IMR-90 (cell line): ENCODE data around the gene KRTAP10-5. TPM values are rescaled to one million over a fixed set of nuclear protein-coding genes. Genes with fewer than 3 reads are reported as not detected.

Source experiments
- ATAC-seq: fragments of 200-7000 bp; cut with Tn5 transposase; 2 replicates; pipeline ENCODE4 v1.9.1; 2020; ENCODE audit warnings: low read depth, mild to moderate bottlenecking, moderate library complexity
- BruUV-seq: library from RNA; stranded (reverse); fragments of 400-500 nt; replicated peaks from 2 replicates; lab custom pipeline; 2021; lab: Mats Ljungman, UMichigan
- CTCF ChIA-PET: fragments of 300-600 bp; formaldehyde crosslinking; extraction: SDS; loops from one replicate; lab custom pipeline; 2021; ENCODE audit warnings: antibody characterized with exemption; lab: Yijun Ruan, JAX
- POLR2A ChIA-PET: fragments of 300-600 bp; sonication (Branson Sonifier 250); formaldehyde crosslinking; loops from one replicate; lab custom pipeline; 2022; ENCODE audit warnings: antibody characterized with exemption; ENCODE audit not compliant: unreplicated experiment; lab: Charles Lee
- DNase-seq: peaks from one replicate; pipeline ENCODE4 v3.0.0; 2013
- H2AFZ ChIP-seq: replicated peaks from 2 replicates; pipeline ENCODE3; 2013; ENCODE audit warnings: low read length, mild to moderate bottlenecking; ENCODE audit not compliant: poor library complexity
- H2AK5ac ChIP-seq: 2 replicates; pipeline ENCODE4 v1.6.1; 2013; ENCODE audit warnings: low read depth, low read length, inconsistent platforms
- H2AK9ac ChIP-seq: replicated peaks from 2 replicates; pipeline ENCODE3; 2013; ENCODE audit warnings: mild to moderate bottlenecking, low read depth, low read length, moderate library complexity; ENCODE audit not compliant: poor library complexity
- H2BK120ac ChIP-seq: 2 replicates; pipeline ENCODE4 v1.6.1; 2013; ENCODE audit warnings: low read depth, low read length, inconsistent platforms
- H2BK15ac ChIP-seq: 3 replicates; pipeline ENCODE4 v1.6.1; 2013; ENCODE audit warnings: low read depth, low read length, inconsistent platforms
- H2BK20ac ChIP-seq: 2 replicates; pipeline ENCODE4 v1.6.1; 2013; ENCODE audit warnings: low read depth, mild to moderate bottlenecking, inconsistent platforms, low read length, moderate library complexity
- H2BK5ac ChIP-seq: 2 replicates; pipeline ENCODE4 v1.6.1; 2013; ENCODE audit warnings: mild to moderate bottlenecking, low read depth, low read length, inconsistent platforms; ENCODE audit not compliant: poor library complexity, severe bottlenecking
- H3K14ac ChIP-seq: replicated peaks from 2 replicates; pipeline ENCODE4 v1.6.1; 2013; ENCODE audit warnings: low read depth, low read length, inconsistent platforms
- H3K18ac ChIP-seq: 2 replicates; pipeline ENCODE4 v1.6.1; 2013; ENCODE audit warnings: low read depth, low read length, control low read depth
- H3K23ac ChIP-seq: 2 replicates; pipeline ENCODE4 v1.6.1; 2013; ENCODE audit warnings: low read depth, low read length, inconsistent platforms
- H3K27ac ChIP-seq: 2 replicates; pipeline ENCODE4 v1.5.1; 2013; ENCODE audit warnings: mild to moderate bottlenecking, control low read depth, low read length; ENCODE audit not compliant: insufficient read depth
- H3K27me3 ChIP-seq: 2 replicates; pipeline ENCODE4 v1.6.1; 2013; ENCODE audit warnings: low read length; ENCODE audit not compliant: control insufficient read depth, insufficient read depth
- H3K36me3 ChIP-seq: 2 replicates; pipeline ENCODE4 v1.6.1; 2013; ENCODE audit warnings: low read length, mixed read lengths; ENCODE audit not compliant: control insufficient read depth, insufficient read depth
- H3K4ac ChIP-seq: 2 replicates; pipeline ENCODE4 v1.6.1; 2013; ENCODE audit warnings: low read depth, low read length, inconsistent platforms
- H3K4me1 ChIP-seq: 2 replicates; pipeline ENCODE4 v1.6.1; 2013; ENCODE audit warnings: low read length, mixed read lengths; ENCODE audit not compliant: control insufficient read depth, insufficient read depth
- H3K4me2 ChIP-seq: 2 replicates; pipeline ENCODE4 v1.6.1; 2013; ENCODE audit warnings: low read depth, mild to moderate bottlenecking, control low read depth, low read length, moderate library complexity
- H3K4me3 ChIP-seq: 2 replicates; pipeline ENCODE4 v1.5.1; 2013; ENCODE audit warnings: low read depth, mild to moderate bottlenecking, control low read depth, low read length, moderate library complexity; ENCODE audit not compliant: insufficient read depth
- H3K56ac ChIP-seq: 2 replicates; pipeline ENCODE4 v1.6.1; 2013; ENCODE audit warnings: low read length, inconsistent platforms; ENCODE audit not compliant: insufficient read depth; ENCODE audit errors: extremely low read depth
- H3K79me1 ChIP-seq, 2 experiments: 2 replicates each; pipeline ENCODE4 v1.6.1; 2013; ENCODE audit warnings: low read length in 2 of 2, inconsistent platforms in 1 of 2, low read depth in 1 of 2
- H3K9ac ChIP-seq: 2 replicates; pipeline ENCODE4 v1.6.1; 2013; ENCODE audit warnings: low read depth, low read length, control low read depth
- H3K9me1 ChIP-seq: 2 replicates; pipeline ENCODE4 v1.6.1; 2013; ENCODE audit warnings: low read length, inconsistent platforms; ENCODE audit not compliant: insufficient read depth
- H3K9me3 ChIP-seq: 2 replicates; pipeline ENCODE4 v1.6.1; 2013; ENCODE audit warnings: low read length; ENCODE audit not compliant: control insufficient read depth, insufficient read depth
- H4K20me1 ChIP-seq: 2 replicates; pipeline ENCODE4 v1.6.1; 2013; ENCODE audit warnings: low read length, inconsistent platforms; ENCODE audit not compliant: insufficient read depth
- H4K5ac ChIP-seq: 2 replicates; pipeline ENCODE4 v1.6.1; 2013; ENCODE audit warnings: mild to moderate bottlenecking, low read depth, low read length, control low read depth
- H4K8ac ChIP-seq, 2 experiments: 2 replicates each; pipeline ENCODE4 v1.6.1; 2013; ENCODE audit warnings: low read depth in 2 of 2, low read length in 2 of 2, control low read depth in 1 of 2, inconsistent platforms in 1 of 2
- H4K91ac ChIP-seq: 2 replicates; pipeline ENCODE4 v1.6.1; 2013; ENCODE audit warnings: low read depth, low read length, inconsistent platforms; ENCODE audit not compliant: insufficient read depth
- BHLHE40 ChIP-seq: fragments of 150-350 bp; IDR thresholded peaks from 2 replicates; pipeline ENCODE4 v1.6.1; 2016; ENCODE audit warnings: mild to moderate bottlenecking, low read depth, low read length
- CEBPB ChIP-seq: IDR thresholded peaks from 2 replicates; pipeline ENCODE4 v1.6.1; 2012; ENCODE audit warnings: low read depth, low read length, improper control_type of control experiment
- CHD1 ChIP-seq: IDR thresholded peaks from 2 replicates; pipeline ENCODE4 v1.6.1; 2012; ENCODE audit warnings: low read depth, low read length, improper control_type of control experiment
- FOS ChIP-seq: fragments of 150-350 bp; IDR thresholded peaks from 2 replicates; pipeline ENCODE4 v1.6.1; 2016; ENCODE audit warnings: low read depth, low read length
- MAFK ChIP-seq: IDR thresholded peaks from 2 replicates; pipeline ENCODE4 v1.6.1; 2012; ENCODE audit warnings: low read depth, low read length, improper control_type of control experiment
- MAZ ChIP-seq: IDR thresholded peaks from 2 replicates; pipeline ENCODE4 v1.6.1; 2012; ENCODE audit warnings: low read depth, mild to moderate bottlenecking, low read length, improper control_type of control experiment, moderate library complexity, borderline replicate concordance
- NFE2L2 ChIP-seq: fragments of 150-350 bp; IDR thresholded peaks from 2 replicates; pipeline ENCODE4 v1.6.1; 2016; ENCODE audit warnings: low read depth, mild to moderate bottlenecking, low read length
- POLR2A ChIP-seq: IDR thresholded peaks from 2 replicates; pipeline ENCODE4 v1.6.1; 2012; ENCODE audit warnings: mild to moderate bottlenecking, low read depth, low read length
- RCOR1 ChIP-seq: IDR thresholded peaks from 2 replicates; pipeline ENCODE4 v1.6.1; 2012; ENCODE audit warnings: mild to moderate bottlenecking, low read length, improper control_type of control experiment; ENCODE audit not compliant: insufficient replicate concordance
- WGBS, 2 experiments: methylation state at CpG; one replicate each; pipeline versions ENCODE4 v1.1.5 to v1.1.7; 2013; ENCODE audit warnings: missing lambda C conversion rate in 2 of 2; ENCODE audit not compliant: insufficient read length in 1 of 2; ENCODE audit errors: extremely low coverage in 2 of 2; 5-methylcytosine and 5-hydroxymethylcytosine counted together
- dilution Hi-C: fragments of 300-500 bp; cut with HindIII; formaldehyde crosslinking; loops from one replicate; pipeline ENCODE4 v1.14.3; 2018; ENCODE audit warnings: low sequenced_read_pairs; ENCODE audit not compliant: unreplicated experiment
- in situ Hi-C: fragments of 300-500 bp; cut with MboI; formaldehyde crosslinking; loops from 3 replicates; pipeline ENCODE4 v1.14.3; 2019; ENCODE audit warnings: low sequenced_read_pairs, inconsistent platforms, mixed read lengths
- intact Hi-C: fragments of 100-400 bp; cut with micrococcal nuclease; formaldehyde crosslinking; loops from 2 replicates; pipeline ENCODE4 v1.10.0; 2022
- polyA plus RNA-seq, 3 experiments: library from polyadenylated mRNA; depleted of rRNA; stranded (reverse); fragments of >200 nt; gene quantifications; 2 replicates each; pipeline ENCODE4 v1.2.3, GENCODE V29; 2012; ENCODE audit warnings: low replicate concordance in 1 of 3
- total RNA-seq: library from RNA; depleted of rRNA; stranded (reverse); fragments of >200 nt; gene quantifications from 2 replicates; pipeline ENCODE4 v1.2.3, GENCODE V29; 2012
- TF ChIP-seq, protein P1 (sequence below): fragments of 150-350 bp; IDR thresholded peaks from 2 replicates; pipeline ENCODE4 v1.6.1; 2017; ENCODE audit warnings: mild to moderate bottlenecking, antibody characterized with exemption, low read length, low read depth
- TF ChIP-seq, protein P2 (sequence below): fragments of 150-350 bp; IDR thresholded peaks from 2 replicates; pipeline ENCODE4 v1.6.1; 2016; ENCODE audit warnings: low read depth, mild to moderate bottlenecking, low read length, moderate library complexity, borderline replicate concordance

Gene KRTAP10-5
- total and polyA plus RNA-seq, 2 of the 4 experiments (the other 2 are of a cell fraction): not detected

DNA sequence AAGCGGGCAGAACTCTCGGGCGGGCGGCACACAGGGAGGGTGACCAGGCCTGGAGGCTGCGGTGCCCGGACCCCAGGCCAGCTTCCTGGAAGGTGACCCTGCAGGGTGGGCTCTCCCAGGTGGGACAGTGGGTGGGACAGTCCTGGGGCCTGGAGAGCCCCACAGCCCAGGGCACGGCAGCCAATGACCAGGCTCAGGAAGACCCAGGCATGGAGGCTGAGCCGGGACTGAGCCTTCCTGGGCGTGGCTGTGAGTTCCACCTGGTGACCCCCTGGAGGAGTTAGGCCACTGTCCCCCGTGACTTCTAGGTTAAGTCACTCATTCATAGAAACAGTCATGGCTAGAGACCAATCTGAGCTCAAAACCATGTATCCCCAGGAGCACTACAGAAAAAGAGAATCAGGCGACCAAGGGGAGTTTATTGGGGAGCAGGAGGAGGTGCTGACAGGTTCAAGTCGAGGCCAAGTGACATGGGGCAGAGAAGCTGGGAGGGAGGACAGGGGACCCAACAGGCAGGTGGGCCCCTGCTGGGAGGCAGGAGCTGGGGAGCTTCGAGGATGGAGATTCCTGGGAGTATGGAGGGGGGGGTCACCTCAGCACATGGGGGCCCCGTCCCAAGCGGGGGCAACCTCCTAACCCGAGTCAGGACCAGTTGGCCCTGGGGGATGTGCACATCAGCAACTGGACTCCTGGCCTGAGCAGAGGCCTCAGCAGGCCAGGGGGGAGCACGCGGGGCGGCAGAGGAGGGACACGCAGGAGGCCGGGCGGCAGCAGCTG lies 1.2 kb downstream of the KRTAP10-5 start:
- Histone ChIP-seq H3K79me1 (no peaks in the 10 kb centered on the region), H2AFZ (no peak overlapping the region), H3K56ac (no peak overlapping the region), H3K18ac (no peak overlapping the region), H3K27ac (no peak overlapping the region), H3K23ac (no peak overlapping the region), H4K5ac (no peak overlapping the region), H2AK5ac (no peak overlapping the region), H2BK5ac (no peak overlapping the region), H3K9me3 (peaks cover 11% of the 10 kb centered on the region), H3K9me1 (no peaks in the 10 kb centered on the region), H2BK20ac (no peak overlapping the region), H3K14ac (no peak overlapping the region), H3K4me2 (no peak overlapping the region), H2BK120ac (no peak overlapping the region), H2BK15ac (no peak overlapping the region), H3K4me3 (no peak overlapping the region), H4K20me1 (no peaks in the 10 kb centered on the region), H3K9ac (no peak overlapping the region), H3K4me1 (no peaks in the 10 kb centered on the region), H4K8ac (no peak overlapping the region), H2AK9ac (no peak overlapping the region), H3K27me3 (no peaks in the 10 kb centered on the region; the same call in 1 of the 2 replicates), H3K4ac (no peak overlapping the region), H4K91ac (no peak overlapping the region), H3K36me3 (no peaks in the 10 kb centered on the region)
- ChIA-PET POLR2A (no interaction called here), CTCF (no interaction called here)
- ATAC-seq (no peak), DNase-seq (no peak)
- WGBS, 2 experiments: 20% methylated on average over 1 of the region's 22 CpGs; no CpG with 5 or more reads in 1 of the 2 experiments
- no TSS peak for BruUV-seq
- dilution Hi-C loops: no loop called here
- intact Hi-C loops: no loop called here
- TF ChIP-seq POLR2A (no peak), MAZ (no peak), CHD1 (no peak), RCOR1 (no peak), MAFK (no peak), FOS (no peak), NFE2L2 (no peak), CEBPB (no peak), BHLHE40 (no peak)
- TF ChIP-seq, protein P1, sequence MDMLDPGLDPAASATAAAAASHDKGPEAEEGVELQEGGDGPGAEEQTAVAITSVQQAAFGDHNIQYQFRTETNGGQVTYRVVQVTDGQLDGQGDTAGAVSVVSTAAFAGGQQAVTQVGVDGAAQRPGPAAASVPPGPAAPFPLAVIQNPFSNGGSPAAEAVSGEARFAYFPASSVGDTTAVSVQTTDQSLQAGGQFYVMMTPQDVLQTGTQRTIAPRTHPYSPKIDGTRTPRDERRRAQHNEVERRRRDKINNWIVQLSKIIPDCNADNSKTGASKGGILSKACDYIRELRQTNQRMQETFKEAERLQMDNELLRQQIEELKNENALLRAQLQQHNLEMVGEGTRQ: no peak
- TF ChIP-seq, protein P2, sequence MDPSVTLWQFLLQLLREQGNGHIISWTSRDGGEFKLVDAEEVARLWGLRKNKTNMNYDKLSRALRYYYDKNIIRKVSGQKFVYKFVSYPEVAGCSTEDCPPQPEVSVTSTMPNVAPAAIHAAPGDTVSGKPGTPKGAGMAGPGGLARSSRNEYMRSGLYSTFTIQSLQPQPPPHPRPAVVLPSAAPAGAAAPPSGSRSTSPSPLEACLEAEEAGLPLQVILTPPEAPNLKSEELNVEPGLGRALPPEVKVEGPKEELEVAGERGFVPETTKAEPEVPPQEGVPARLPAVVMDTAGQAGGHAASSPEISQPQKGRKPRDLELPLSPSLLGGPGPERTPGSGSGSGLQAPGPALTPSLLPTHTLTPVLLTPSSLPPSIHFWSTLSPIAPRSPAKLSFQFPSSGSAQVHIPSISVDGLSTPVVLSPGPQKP: no peak
- in situ Hi-C loops: no loop called here
